HG02623 (cell line): ENCODE results near the gene EIF2B1.
A peak's percentile ranks its signal among the peaks of the same experiment; 100 is the strongest.

Source experiments
- ATAC-seq: cut with Tn5 transposase; IDR thresholded peaks from one replicate; pipeline ENCODE4 v1.9.1; 2021; ENCODE audit warnings: moderate library complexity; ENCODE audit not compliant: unreplicated experiment

EIF2B1 gene

GRCh38 chr12:123633379-123634141 is at the start of gene EIF2B1, which contains the start of gene GTF2H3:
Gene EIF2B1 (minus strand): TSS chr12:123633686. CDS start chr12:123633557, 129 bp downstream.
Gene GTF2H3 (plus strand): TSS chr12:123633829. CDS start chr12:123633860, 31 bp downstream.
- peak; percentile 92 for ATAC-seq

GRCh38 chr12:123681605-123682004 is 48.1 kb upstream of the EIF2B1 start:
- peak; percentile 52 for ATAC-seq

GRCh38 chr12:123678981-123679380 is 45.5 kb upstream of the EIF2B1 start:
- no peak for ATAC-seq

GRCh38 chr12:123676616-123677320 is 43.3 kb upstream of the EIF2B1 start:
- no peak for ATAC-seq

- ATAC-seq: no peak
Observed at GRCh38 chr12:123675436-123675835, 42.0 kb upstream of the EIF2B1 start.

GRCh38 chr12:123671876-123672275 is 38.4 kb upstream of the EIF2B1 start:
- ATAC-seq: no peak

- peak; percentile 98 for ATAC-seq
Observed at GRCh38 chr12:123670882-123671728, 37.6 kb upstream of the EIF2B1 start, which contains the start of gene TCTN2. Gene TCTN2 (plus strand): TSS chr12:123671113. CDS start chr12:123671241, 128 bp downstream.

- no peak for ATAC-seq
Observed at GRCh38 chr12:123667771-123668170, 34.3 kb upstream of the EIF2B1 start.

GRCh38 chr12:123659996-123660727 is 26.7 kb upstream of the EIF2B1 start:
- ATAC-seq: no peak

GRCh38 chr12:123657211-123657610 is 23.7 kb upstream of the EIF2B1 start:
- ATAC-seq: no peak

- no peak for ATAC-seq
Observed at GRCh38 chr12:123656392-123656791, 22.9 kb upstream of the EIF2B1 start.

GRCh38 chr12:123655420-123655819 is 21.9 kb upstream of the EIF2B1 start:
- peak; percentile 82 for ATAC-seq

GRCh38 chr12:123654129-123654701 is 20.7 kb upstream of the EIF2B1 start:
- no peak for ATAC-seq

- ATAC-seq: no peak
Observed at GRCh38 chr12:123648401-123648800, 14.9 kb upstream of the EIF2B1 start.

- ATAC-seq: no peak
Observed at GRCh38 chr12:123645878-123646277, 12.4 kb upstream of the EIF2B1 start.

- no peak for ATAC-seq
Observed at GRCh38 chr12:123645380-123645779, 11.9 kb upstream of the EIF2B1 start.

- ATAC-seq: no peak
Observed at GRCh38 chr12:123643911-123644310, 10.4 kb upstream of the EIF2B1 start.

GRCh38 chr12:123634142-123634561 is 666 bp upstream of the EIF2B1 start:
- no peak for ATAC-seq

- no peak for ATAC-seq
Observed at GRCh38 chr12:123621619-123622530, 11.6 kb downstream of the EIF2B1 start.
